Peyer's patch (tissue), 4 donors: ENCODE measurements around the gene GUCY1A2. TPM values are rescaled to one million over a fixed set of nuclear protein-coding genes. Genes with fewer than 3 reads are reported as not detected.

ENCODE experiments used
- DNase-seq, 3 donors: peaks; one replicate each; pipeline ENCODE4 v3.0.0-alpha.2; 2017 to 2019
- H3K27ac ChIP-seq, 4 donors: fragments of 200-600 bp; sonication (generic); one replicate each; pipeline ENCODE4 v1.5.1; 2016 to 2019
- H3K27me3 ChIP-seq, 2 donors: fragments of 200-600 bp; sonication (generic); one replicate each; pipeline ENCODE4 v1.5.1; 2019
- H3K36me3 ChIP-seq, 3 donors: fragments of 200-600 bp; sonication (generic); one replicate each; pipeline ENCODE4 v1.5.1; 2016 to 2019
- H3K4me1 ChIP-seq, 4 donors: fragments of 200-600 bp; sonication (generic); one replicate each; pipeline ENCODE4 v1.5.1; 2016 to 2019
- H3K4me3 ChIP-seq, 4 donors: fragments of 200-600 bp; sonication (generic); 1 replicate in 3 of 4; 2 replicates in 1 of 4; pipeline ENCODE4 v1.5.1; 2016 to 2019; ENCODE audit warnings: mild to moderate bottlenecking in 1 of 4
- H3K9me3 ChIP-seq, 4 donors: fragments of 200-600 bp; sonication (generic); one replicate each; pipeline ENCODE4 v1.5.1; 2016 to 2019; ENCODE audit warnings: mild to moderate bottlenecking in 1 of 4
- POLR2A ChIP-seq, 2 donors: fragments of 450-650 bp; IDR thresholded peaks; one replicate each; pipeline ENCODE4 v1.5.1; 2017; ENCODE audit warnings: antibody characterized with exemption in 2 of 2, mild to moderate bottlenecking in 2 of 2, moderate library complexity in 2 of 2
- total RNA-seq, 4 donors: library from RNA; depleted of rRNA; stranded (reverse); fragments of >200 nt; gene quantifications; one replicate each; pipeline ENCODE4 v1.1.0, GENCODE V29; 2016
- TF ChIP-seq, protein P1 (sequence below), 6 experiments: fragments of 450-650 bp in 4 of 6; fragments of 200-600 bp in 2 of 6; sonication (generic) in 1 of 6; IDR thresholded peaks; one replicate each; pipeline ENCODE4 v1.5.1; 2017 to 2019; ENCODE audit warnings: antibody characterized with exemption in 6 of 6, mild to moderate bottlenecking in 3 of 6, moderate library complexity in 1 of 6

GUCY1A2 gene
- total RNA-seq, 4 donors from 2014 or later, result 0.53 to 0.95 (median 0.75) TPM

DNA sequence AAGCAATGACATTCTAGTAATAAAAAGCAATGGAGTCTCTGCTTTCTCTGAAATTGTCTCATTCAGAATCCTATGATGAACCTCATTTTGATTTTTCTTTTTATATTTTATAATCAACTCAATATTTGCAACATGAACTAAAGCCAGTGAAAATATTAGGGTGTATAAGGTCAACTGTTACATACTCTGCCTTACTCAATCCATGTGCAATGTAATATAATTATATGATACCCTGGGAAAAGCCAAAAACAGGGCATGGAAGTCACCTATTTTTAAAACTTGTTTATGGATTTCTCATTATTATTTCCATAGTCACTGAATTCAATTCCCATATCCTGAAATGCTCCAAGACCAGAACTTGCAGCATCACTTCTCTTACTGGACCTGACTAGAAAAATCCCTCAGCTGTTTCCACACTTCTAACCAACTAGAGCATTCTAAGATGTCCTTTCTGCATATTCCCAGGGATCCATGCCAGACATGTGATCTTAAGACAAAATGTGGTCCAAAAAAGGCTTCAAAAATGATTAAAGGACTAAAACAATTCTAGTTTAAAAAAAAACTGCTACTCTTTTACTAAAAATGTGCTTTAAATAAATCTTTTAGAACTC, 97.3 kb downstream of the GUCY1A2 start:
- no peaks in the 10 kb centered on the region for H3K4me1 ChIP-seq
- H3K9me3 ChIP-seq, result no peaks in the 10 kb centered on the region
- no peaks in the 10 kb centered on the region for H3K27me3 ChIP-seq
- TF ChIP-seq, protein P1, sequence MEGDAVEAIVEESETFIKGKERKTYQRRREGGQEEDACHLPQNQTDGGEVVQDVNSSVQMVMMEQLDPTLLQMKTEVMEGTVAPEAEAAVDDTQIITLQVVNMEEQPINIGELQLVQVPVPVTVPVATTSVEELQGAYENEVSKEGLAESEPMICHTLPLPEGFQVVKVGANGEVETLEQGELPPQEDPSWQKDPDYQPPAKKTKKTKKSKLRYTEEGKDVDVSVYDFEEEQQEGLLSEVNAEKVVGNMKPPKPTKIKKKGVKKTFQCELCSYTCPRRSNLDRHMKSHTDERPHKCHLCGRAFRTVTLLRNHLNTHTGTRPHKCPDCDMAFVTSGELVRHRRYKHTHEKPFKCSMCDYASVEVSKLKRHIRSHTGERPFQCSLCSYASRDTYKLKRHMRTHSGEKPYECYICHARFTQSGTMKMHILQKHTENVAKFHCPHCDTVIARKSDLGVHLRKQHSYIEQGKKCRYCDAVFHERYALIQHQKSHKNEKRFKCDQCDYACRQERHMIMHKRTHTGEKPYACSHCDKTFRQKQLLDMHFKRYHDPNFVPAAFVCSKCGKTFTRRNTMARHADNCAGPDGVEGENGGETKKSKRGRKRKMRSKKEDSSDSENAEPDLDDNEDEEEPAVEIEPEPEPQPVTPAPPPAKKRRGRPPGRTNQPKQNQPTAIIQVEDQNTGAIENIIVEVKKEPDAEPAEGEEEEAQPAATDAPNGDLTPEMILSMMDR (IDR thresholded peaks at IDR 0.05), result no peak
- no peak for TF ChIP-seq POLR2A (IDR thresholded peaks at IDR 0.05)
- no peak for DNase-seq
- H3K27ac ChIP-seq, result no peak overlapping the region
- no peaks in the 10 kb centered on the region for H3K36me3 ChIP-seq
- no peak overlapping the region for H3K4me3 ChIP-seq

DNA sequence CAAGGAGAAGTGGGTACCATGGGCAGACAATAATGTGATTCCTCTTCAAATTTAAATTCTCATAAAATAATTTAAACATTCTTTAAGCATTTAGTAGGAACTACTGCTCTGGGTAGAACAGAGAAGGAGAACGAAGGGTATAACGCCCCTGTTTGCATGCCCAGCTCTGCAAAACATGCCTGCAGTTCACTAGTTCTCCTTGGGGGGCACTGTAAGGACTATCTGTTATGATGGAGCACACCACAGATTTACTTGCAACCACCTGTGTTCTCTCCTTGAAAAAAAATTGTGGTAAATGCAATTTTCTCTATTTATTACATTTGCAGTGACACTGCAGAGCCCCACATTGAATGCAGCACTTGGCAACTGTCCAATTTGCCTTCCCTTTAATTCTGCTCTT, 100.3 kb downstream of the GUCY1A2 start:
- Histone ChIP-seq H3K36me3 (no peaks in the 10 kb centered on the region), H3K4me1 (no peaks in the 10 kb centered on the region), H3K27me3 (no peaks in the 10 kb centered on the region), H3K9me3 (no peaks in the 10 kb centered on the region), H3K4me3 (no peak overlapping the region), H3K27ac (no peak overlapping the region)
- DNase-seq, result no peak
- no peak for TF ChIP-seq POLR2A (IDR thresholded peaks at IDR 0.05)
- TF ChIP-seq, protein P1 (IDR thresholded peaks at IDR 0.05), result no peak

DNA sequence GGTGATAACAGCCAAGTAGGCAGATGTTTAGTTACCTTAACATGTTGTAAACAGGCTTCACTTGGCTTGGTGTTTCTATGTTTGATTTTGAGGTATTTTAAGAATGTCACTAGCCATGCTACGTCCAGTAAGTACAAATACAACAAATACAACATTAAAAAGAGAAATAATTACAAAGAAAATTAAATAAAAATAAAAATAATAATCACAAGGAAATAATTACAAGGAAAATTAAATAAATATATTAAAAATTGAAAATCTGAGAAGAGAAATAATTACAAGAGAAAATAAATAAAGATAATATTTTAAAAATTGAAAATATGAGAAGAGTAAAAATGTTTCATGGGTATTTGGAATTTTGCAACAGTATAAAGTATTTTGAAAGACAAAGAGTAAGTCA, 103.9 kb downstream of the GUCY1A2 start:
- Histone ChIP-seq H3K4me1 (no peaks in the 10 kb centered on the region), H3K4me3 (no peak overlapping the region), H3K27me3 (no peaks in the 10 kb centered on the region), H3K27ac (no peak overlapping the region), H3K36me3 (no peaks in the 10 kb centered on the region), H3K9me3 (no peaks in the 10 kb centered on the region)
- no peak for TF ChIP-seq POLR2A (IDR thresholded peaks at IDR 0.05)
- TF ChIP-seq, protein P1 (IDR thresholded peaks at IDR 0.05), result no peak
- no peak for DNase-seq

DNA sequence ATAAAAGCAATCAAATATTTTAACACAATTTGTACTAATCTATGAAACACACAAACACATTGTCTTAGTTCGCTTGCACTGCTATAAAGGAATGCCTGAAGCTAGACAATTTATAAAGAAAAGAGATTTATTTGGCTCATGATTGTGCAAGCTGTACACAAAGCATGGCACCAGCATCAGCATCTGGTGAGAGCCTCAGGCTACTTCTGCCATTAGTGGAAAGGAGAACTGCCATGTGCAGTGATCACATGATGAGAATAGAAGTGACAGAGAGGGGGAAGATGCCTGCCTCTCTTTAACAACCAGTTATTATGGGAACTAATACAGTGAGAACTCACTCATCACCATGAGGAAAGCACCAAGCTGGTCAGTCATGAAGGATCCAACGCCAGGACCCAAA, 105.1 kb downstream of the GUCY1A2 start:
- H3K27me3 ChIP-seq, result no peaks in the 10 kb centered on the region
- H3K27ac ChIP-seq, result no peak overlapping the region
- H3K4me1 ChIP-seq, result no peaks in the 10 kb centered on the region
- no peak for TF ChIP-seq POLR2A (IDR thresholded peaks at IDR 0.05)
- TF ChIP-seq, protein P1 (IDR thresholded peaks at IDR 0.05), result no peak
- H3K9me3 ChIP-seq, result no peaks in the 10 kb centered on the region
- no peak overlapping the region for H3K4me3 ChIP-seq
- H3K36me3 ChIP-seq, result no peaks in the 10 kb centered on the region
- DNase-seq, result no peak

DNA sequence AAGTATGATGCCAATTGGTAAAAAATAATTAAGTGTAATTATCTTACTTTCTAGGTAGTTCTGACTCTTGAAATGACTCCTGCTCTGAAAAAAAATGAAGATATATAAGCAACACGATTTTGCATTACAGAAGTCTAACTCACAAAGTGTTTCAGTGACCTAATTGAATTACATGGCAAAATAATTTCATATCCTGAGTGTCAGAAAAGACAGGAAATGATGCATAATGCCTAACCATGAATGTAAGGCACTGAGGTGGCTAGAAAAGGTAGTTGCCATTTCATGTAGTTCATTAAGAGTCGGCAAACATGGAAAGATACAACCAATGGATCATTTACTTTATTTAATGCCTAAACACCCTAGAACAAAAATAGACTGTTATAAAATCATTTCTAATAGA, 113.5 kb downstream of the GUCY1A2 start:
- Histone ChIP-seq H3K27ac (no peak overlapping the region), H3K27me3 (no peaks in the 10 kb centered on the region), H3K4me1 (no peaks in the 10 kb centered on the region), H3K36me3 (no peaks in the 10 kb centered on the region), H3K4me3 (no peak overlapping the region), H3K9me3 (no peaks in the 10 kb centered on the region)
- DNase-seq, result no peak
- TF ChIP-seq, protein P1 (IDR thresholded peaks at IDR 0.05), result no peak
- TF ChIP-seq POLR2A (IDR thresholded peaks at IDR 0.05), result no peak

DNA sequence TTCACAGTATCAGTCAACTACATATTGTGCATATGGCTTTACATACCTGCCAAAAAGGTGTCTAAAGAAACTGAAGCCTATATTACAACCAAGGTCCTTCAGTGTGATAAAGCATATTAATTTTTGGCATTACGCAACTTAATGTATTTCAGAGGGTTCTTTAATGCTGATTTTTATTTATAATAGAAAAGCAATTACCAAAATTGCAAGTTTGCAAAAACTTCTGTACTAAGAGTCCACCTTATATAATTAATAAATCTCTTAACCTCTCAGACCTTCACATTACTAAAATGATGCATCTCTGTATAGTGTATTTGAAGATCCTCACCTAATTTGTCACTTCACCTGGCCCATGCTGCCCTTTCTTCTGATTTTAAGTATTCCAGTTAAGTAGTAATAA, 128.6 kb downstream of the GUCY1A2 start:
- no peak overlapping the region for H3K27ac ChIP-seq
- TF ChIP-seq, protein P1 (IDR thresholded peaks at IDR 0.05), result no peak
- H3K4me3 ChIP-seq, result no peak overlapping the region
- H3K4me1 ChIP-seq, result no peaks in the 10 kb centered on the region
- no peaks in the 10 kb centered on the region for H3K9me3 ChIP-seq
- H3K27me3 ChIP-seq, result no peaks in the 10 kb centered on the region
- no peaks in the 10 kb centered on the region for H3K36me3 ChIP-seq
- no peak for DNase-seq
